GM12872 (cell line): ENCODE results near the gene RBM28.

Experiments
- CTCF ChIP-seq: IDR thresholded peaks from 3 replicates; pipeline ENCODE4 v1.5.1; 2011; ENCODE audit warnings: low read depth, mild to moderate bottlenecking, low read length, moderate library complexity; ENCODE audit not compliant: insufficient read depth

The RBM28 gene

GRCh38 chr7:128264477-128264876, 79.2 kb downstream of the RBM28 start:
- no peak for TF ChIP-seq CTCF

- TF ChIP-seq CTCF, result no peak
Measured at GRCh38 chr7:128263420-128263819, 80.3 kb downstream of the RBM28 start.

- no peak for TF ChIP-seq CTCF
Measured at GRCh38 chr7:128262273-128263028, 81.3 kb downstream of the RBM28 start.

- no peak for TF ChIP-seq CTCF
Measured at GRCh38 chr7:128260069-128260795, 83.5 kb downstream of the RBM28 start.

- no peak for TF ChIP-seq CTCF
Measured at GRCh38 chr7:128259131-128260061, 84.3 kb downstream of the RBM28 start.

- TF ChIP-seq CTCF, result no peak
Measured at GRCh38 chr7:128257458-128257857, 86.2 kb downstream of the RBM28 start.

GRCh38 chr7:128255271-128255670, 88.4 kb downstream of the RBM28 start:
- no peak for TF ChIP-seq CTCF
